ENCODE results near the gene GIMAP7. TPM values are rescaled to one million over a fixed set of nuclear protein-coding genes. Genes with fewer than 3 reads are reported as not detected.

Gene GIMAP7
- not detected in 2 replicates for total RNA-seq

DNA sequence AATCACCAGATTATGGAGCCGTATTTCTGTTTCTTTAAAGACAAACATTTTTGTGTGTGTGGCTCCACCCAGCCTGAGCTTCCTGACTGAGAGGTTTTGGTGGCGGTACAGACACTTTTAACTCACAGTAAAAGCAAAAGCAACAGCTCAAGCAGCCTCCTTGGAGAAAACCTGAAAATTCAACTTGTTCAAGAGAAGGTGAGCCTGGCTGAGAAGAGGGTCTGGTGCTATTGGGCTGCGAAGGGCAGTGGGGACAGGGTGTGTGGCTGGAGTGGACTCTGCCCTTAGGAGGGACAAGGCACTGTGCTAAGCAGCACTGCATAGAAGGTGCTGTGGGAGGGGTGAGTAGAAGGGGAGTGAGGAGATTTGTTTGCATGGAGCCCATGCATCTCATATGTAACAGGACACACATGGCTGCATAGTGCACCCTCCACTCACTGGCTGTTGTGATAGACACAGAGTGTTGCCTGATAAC is at the start of gene GIMAP7:
Gene GIMAP7, plus strand, starts transcription at position 125 of the 475 bp plus-strand sequence. CDS start 5,103 bp downstream, outside the sequence.

DNA sequence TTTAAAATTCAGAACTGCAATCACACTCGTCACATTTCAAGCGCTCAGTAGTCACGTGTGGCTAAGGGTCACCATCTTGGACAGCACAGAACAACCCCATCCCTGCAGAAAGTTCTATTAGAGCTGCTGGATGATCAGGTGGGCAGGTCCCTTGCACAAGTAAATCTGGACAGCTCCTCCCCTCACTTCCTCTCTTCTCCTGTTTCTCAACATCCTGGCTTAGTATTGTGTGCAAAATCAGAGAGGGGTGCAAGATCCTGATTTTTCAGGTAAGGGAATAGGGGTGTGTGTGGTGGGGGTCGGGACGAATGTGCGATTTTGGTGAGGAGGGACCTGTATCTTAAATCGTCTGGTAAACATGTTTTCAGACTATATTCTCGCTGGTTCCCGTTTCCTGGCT is 52.5 kb downstream of the GIMAP7 start, which contains the start of gene GIMAP4:
Gene GIMAP4, plus strand, starts transcription at position 222 of the 400 bp plus-strand sequence. CDS start 2,512 bp downstream, outside the sequence.

Other genes with a start within 250 kb of the GIMAP7 start
- 10.8 and 11.6 TPM in 2 replicates for gene LRRC61, start 191.5 kb upstream of the GIMAP7 start, total RNA-seq
- gene ACTR3C, start 191.3 kb upstream of the GIMAP7 start, total RNA-seq = 5.5 and 12.2 TPM in 2 replicates
- not detected in 2 replicates for gene RARRES2, start 173.2 kb upstream of the GIMAP7 start, total RNA-seq
- 30.4 TPM in 2 replicates for gene REPIN1, start 146.1 kb upstream of the GIMAP7 start, total RNA-seq
- 2.4 and 2.5 TPM in 2 replicates for gene ZNF775, start 135.5 kb upstream of the GIMAP7 start, total RNA-seq
- gene GIMAP8, start 64.2 kb upstream of the GIMAP7 start, total RNA-seq = not detected in 2 replicates
- not detected in 2 replicates for gene GIMAP4, start 52.5 kb downstream of the GIMAP7 start, total RNA-seq
- under 0.01 TPM in 1 of 2 replicates, not detected in the other for gene GIMAP6, start 117.5 kb downstream of the GIMAP7 start, total RNA-seq
- gene GIMAP2, start 170.8 kb downstream of the GIMAP7 start, total RNA-seq = 0.21 TPM in 1 of 2 replicates, not detected in the other
- not detected in 2 replicates for gene GIMAP1, start 201.7 kb downstream of the GIMAP7 start, total RNA-seq
- gene GIMAP5, start 222.5 kb downstream of the GIMAP7 start, total RNA-seq = not detected in 2 replicates

Measured in nasal cavity respiratory epithelium epithelial cell of viscerocranial mucosa (primary cell).